ENCODE measurements around the gene ADGRL1. TPM values are rescaled to one million over a fixed set of nuclear protein-coding genes. Genes with fewer than 3 reads are reported as not detected.

Gene ADGRL1
- total RNA-seq, 2 experiments from 2014 or later, result 2.6 to 8.2 TPM

DNA sequence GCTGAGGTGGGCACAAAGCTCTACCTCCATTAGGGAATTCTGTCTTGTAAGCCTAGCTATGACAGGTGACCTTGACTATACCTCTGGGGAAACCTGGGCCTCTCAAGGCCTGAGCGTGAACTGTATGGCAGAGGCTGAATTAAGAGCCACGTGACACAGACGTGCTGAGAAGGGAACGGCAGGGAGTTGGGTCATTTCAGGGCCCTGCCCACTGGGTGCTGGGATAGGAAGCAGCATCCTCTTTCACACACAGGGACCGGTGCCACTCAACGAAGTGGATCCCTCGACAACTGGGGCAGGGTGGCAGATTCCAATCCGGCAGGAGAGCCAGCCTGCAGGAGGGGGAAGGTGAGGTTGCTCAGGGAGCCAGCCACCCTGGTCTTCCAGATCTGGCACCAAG lies 78.8 kb downstream of the ADGRL1 start:
- Histone ChIP-seq H3K4me1 (ENCODE audit: insufficient read depth, low read length, poor library complexity, severe bottlenecking) (peaks cover 35% of the 10 kb centered on the region), H3K79me2 (ENCODE audit: insufficient read depth, low read depth, low read length) (peaks cover 20% of the 10 kb centered on the region), H2AFZ (ENCODE audit: low read length) (no peak overlapping the region), H3K36me3 (ENCODE audit: insufficient read depth, low read length) (peaks cover 84% of the 10 kb centered on the region), H3K9me2 (ENCODE audit: insufficient read depth, low read length) (no peaks in the 10 kb centered on the region), H3K4me3 (ENCODE audit: low read depth, low read length, poor library complexity, severe bottlenecking) (no peak overlapping the region), H4K20me1 (ENCODE audit: insufficient read depth, low read length) (no peaks in the 10 kb centered on the region; the same call in 1 of the 2 replicates), H3K27ac (ENCODE audit: low read depth, low read length, poor library complexity, severe bottlenecking) (no peak overlapping the region), H3K9me3 (ENCODE audit: low read length) (no peaks in the 10 kb centered on the region), H3K4me2 (ENCODE audit: low read length) (no peak overlapping the region)
- POLR2A ChIA-PET, result no interaction called here
- BruUV-seq (replicated peaks), result no TSS peak
- TF ChIP-seq, protein P1, sequence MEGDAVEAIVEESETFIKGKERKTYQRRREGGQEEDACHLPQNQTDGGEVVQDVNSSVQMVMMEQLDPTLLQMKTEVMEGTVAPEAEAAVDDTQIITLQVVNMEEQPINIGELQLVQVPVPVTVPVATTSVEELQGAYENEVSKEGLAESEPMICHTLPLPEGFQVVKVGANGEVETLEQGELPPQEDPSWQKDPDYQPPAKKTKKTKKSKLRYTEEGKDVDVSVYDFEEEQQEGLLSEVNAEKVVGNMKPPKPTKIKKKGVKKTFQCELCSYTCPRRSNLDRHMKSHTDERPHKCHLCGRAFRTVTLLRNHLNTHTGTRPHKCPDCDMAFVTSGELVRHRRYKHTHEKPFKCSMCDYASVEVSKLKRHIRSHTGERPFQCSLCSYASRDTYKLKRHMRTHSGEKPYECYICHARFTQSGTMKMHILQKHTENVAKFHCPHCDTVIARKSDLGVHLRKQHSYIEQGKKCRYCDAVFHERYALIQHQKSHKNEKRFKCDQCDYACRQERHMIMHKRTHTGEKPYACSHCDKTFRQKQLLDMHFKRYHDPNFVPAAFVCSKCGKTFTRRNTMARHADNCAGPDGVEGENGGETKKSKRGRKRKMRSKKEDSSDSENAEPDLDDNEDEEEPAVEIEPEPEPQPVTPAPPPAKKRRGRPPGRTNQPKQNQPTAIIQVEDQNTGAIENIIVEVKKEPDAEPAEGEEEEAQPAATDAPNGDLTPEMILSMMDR (conservative IDR thresholded peaks at IDR 0.05; ENCODE audit: low read length), result no peak
- TF ChIP-seq EZH2phosphoT487 (IDR thresholded peaks at IDR 0.05; ENCODE audit: borderline replicate concordance, low read depth, low read length), result no peak
- intact Hi-C loops (cut with micrococcal nuclease; ENCODE audit: unreplicated experiment), result no loop called here
- CTCF ChIA-PET (ENCODE audit: unreplicated experiment), result no interaction called here
- DNase-seq (ENCODE audit: low spot score), result no peak

DNA sequence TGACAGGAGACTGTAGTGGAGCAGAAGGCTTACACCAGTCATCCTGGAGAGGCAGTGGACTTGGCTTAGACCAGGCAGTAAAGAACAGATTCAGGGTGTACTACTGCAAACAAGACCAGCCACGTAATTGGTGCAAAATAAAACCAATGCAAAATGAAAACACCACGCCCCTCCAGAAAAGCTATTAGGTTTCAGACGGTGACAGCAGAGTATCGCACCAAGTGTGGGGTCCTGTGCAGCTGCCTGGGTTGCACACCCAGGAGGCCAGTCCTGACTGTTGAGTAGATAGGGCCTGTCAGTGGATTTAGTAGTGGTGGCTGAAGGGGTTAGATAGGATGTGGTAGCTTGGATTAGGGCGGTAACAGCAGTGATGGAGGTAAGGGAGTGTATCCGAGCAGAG lies 83.0 kb downstream of the ADGRL1 start:
- Histone ChIP-seq H3K4me3 (ENCODE audit: low read depth, low read length, poor library complexity, severe bottlenecking) (no peak overlapping the region), H3K4me1 (ENCODE audit: insufficient read depth, low read length, poor library complexity, severe bottlenecking) (peaks cover 15% of the 10 kb centered on the region), H3K4me2 (ENCODE audit: low read length) (no peak overlapping the region), H3K9me2 (ENCODE audit: insufficient read depth, low read length) (no peaks in the 10 kb centered on the region), H3K9me3 (ENCODE audit: low read length) (no peaks in the 10 kb centered on the region), H2AFZ (ENCODE audit: low read length) (no peak overlapping the region), H3K36me3 (ENCODE audit: insufficient read depth, low read length) (peaks cover 66% of the 10 kb centered on the region), H3K27ac (ENCODE audit: low read depth, low read length, poor library complexity, severe bottlenecking) (no peak overlapping the region), H3K79me2 (ENCODE audit: insufficient read depth, low read depth, low read length) (no peaks in the 10 kb centered on the region), H4K20me1 (ENCODE audit: insufficient read depth, low read length) (no peaks in the 10 kb centered on the region)
- TF ChIP-seq, protein P1 (conservative IDR thresholded peaks at IDR 0.05; ENCODE audit: low read length), result no peak
- TF ChIP-seq EZH2phosphoT487 (IDR thresholded peaks at IDR 0.05; ENCODE audit: borderline replicate concordance, low read depth, low read length), result no peak
- POLR2A ChIA-PET, result interaction anchor here (0.6 kb wide), 1 partner anchor 9 kb away, joined by 3 read pairs; no protein-coding TSS in a partner anchor
- CTCF ChIA-PET (ENCODE audit: unreplicated experiment), result no interaction called here
- no TSS peak for BruUV-seq (replicated peaks)
- no peak for DNase-seq (ENCODE audit: low spot score)
- intact Hi-C loops (cut with micrococcal nuclease; ENCODE audit: unreplicated experiment), result no loop called here

DNA sequence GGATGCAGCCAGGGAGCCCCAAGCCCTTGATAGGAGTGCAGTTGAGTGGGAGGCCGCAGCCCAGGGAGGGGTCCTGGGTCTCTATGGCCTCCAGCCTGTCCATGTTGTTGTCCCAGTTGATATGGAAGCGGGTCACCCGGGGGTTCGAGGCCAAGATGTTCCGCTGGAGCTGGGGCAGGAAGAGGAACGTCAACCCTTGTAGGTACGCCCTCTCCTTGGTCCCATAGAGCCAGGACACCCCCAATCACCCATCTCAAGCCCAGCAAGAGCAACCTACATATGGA lies 85.5 kb downstream of the ADGRL1 start:
- Histone ChIP-seq H3K4me2 (ENCODE audit: low read length) (no peak overlapping the region), H2AFZ (ENCODE audit: low read length) (no peak overlapping the region), H3K4me3 (ENCODE audit: low read depth, low read length, poor library complexity, severe bottlenecking) (no peak overlapping the region), H3K27ac (ENCODE audit: low read depth, low read length, poor library complexity, severe bottlenecking) (no peak overlapping the region), H3K9me2 (ENCODE audit: insufficient read depth, low read length) (no peaks in the 10 kb centered on the region), H4K20me1 (ENCODE audit: insufficient read depth, low read length) (no peaks in the 10 kb centered on the region), H3K4me1 (ENCODE audit: insufficient read depth, low read length, poor library complexity, severe bottlenecking) (peaks cover 21% of the 10 kb centered on the region), H3K36me3 (ENCODE audit: insufficient read depth, low read length) (peaks cover 41% of the 10 kb centered on the region), H3K79me2 (ENCODE audit: insufficient read depth, low read depth, low read length) (no peaks in the 10 kb centered on the region; the same call in 1 of the 2 replicates), H3K9me3 (ENCODE audit: low read length) (no peaks in the 10 kb centered on the region)
- DNase-seq (ENCODE audit: low spot score), result no peak
- no peak for TF ChIP-seq EZH2phosphoT487 (IDR thresholded peaks at IDR 0.05; ENCODE audit: borderline replicate concordance, low read depth, low read length)
- TF ChIP-seq, protein P1 (conservative IDR thresholded peaks at IDR 0.05; ENCODE audit: low read length), result no peak
- ChIA-PET CTCF (ENCODE audit: unreplicated experiment) (no interaction called here), POLR2A (no interaction called here)
- intact Hi-C loops (cut with micrococcal nuclease; ENCODE audit: unreplicated experiment), result no loop called here
- no TSS peak for BruUV-seq (replicated peaks)

All from OCI-LY7 (cell line).